A673 (cell line): ENCODE measurements around the gene SLC39A6.

Source experiments
- EZH2 ChIP-seq: fragments of 200-600 bp; sonication (generic); IDR thresholded peaks from 2 replicates; pipeline ENCODE4 v1.6.1; 2017; ENCODE audit warnings: borderline replicate concordance, low read depth, mild to moderate bottlenecking, mixed read lengths, antibody characterized with exemption, low read length; ENCODE audit not compliant: poor library complexity, severe bottlenecking
- TF ChIP-seq, protein P1 (sequence below): fragments of 300-800, 200-600 bp; sonication (generic); conservative IDR thresholded peaks from 2 replicates; pipeline ENCODE4 v1.5.1; 2017; ENCODE audit warnings: low read depth, mild to moderate bottlenecking, antibody characterized with exemption, low read length, moderate library complexity, mixed read lengths

DNA sequence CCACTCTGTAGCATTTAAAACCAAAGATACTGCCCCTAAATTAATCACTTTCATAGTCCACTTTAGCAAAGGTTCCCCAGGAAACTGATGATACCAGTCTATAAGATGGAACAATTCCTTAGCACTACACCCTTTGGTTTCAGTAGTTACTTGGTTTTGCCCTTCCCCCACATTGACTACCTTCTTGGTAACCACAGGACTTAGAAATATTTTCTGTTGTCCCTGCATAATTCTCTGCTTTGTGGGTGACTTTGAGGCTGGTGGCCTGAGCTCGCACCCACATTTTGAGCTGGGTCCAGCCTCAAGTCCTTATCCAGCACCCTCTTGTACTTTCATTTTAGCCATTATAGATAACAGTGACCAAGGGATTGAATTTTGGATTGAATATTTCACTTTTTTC is 23.6 kb upstream of the SLC39A6 start:
- no peak for TF ChIP-seq EZH2
- TF ChIP-seq, protein P1, sequence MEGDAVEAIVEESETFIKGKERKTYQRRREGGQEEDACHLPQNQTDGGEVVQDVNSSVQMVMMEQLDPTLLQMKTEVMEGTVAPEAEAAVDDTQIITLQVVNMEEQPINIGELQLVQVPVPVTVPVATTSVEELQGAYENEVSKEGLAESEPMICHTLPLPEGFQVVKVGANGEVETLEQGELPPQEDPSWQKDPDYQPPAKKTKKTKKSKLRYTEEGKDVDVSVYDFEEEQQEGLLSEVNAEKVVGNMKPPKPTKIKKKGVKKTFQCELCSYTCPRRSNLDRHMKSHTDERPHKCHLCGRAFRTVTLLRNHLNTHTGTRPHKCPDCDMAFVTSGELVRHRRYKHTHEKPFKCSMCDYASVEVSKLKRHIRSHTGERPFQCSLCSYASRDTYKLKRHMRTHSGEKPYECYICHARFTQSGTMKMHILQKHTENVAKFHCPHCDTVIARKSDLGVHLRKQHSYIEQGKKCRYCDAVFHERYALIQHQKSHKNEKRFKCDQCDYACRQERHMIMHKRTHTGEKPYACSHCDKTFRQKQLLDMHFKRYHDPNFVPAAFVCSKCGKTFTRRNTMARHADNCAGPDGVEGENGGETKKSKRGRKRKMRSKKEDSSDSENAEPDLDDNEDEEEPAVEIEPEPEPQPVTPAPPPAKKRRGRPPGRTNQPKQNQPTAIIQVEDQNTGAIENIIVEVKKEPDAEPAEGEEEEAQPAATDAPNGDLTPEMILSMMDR: no peak
